ENCODE measurements around the gene SP2. TPM values are rescaled to one million over a fixed set of nuclear protein-coding genes. Genes with fewer than 3 reads are reported as not detected.

SP2 gene
- total RNA-seq, 1 donor from 2014 or later = 21.7 TPM

DNA sequence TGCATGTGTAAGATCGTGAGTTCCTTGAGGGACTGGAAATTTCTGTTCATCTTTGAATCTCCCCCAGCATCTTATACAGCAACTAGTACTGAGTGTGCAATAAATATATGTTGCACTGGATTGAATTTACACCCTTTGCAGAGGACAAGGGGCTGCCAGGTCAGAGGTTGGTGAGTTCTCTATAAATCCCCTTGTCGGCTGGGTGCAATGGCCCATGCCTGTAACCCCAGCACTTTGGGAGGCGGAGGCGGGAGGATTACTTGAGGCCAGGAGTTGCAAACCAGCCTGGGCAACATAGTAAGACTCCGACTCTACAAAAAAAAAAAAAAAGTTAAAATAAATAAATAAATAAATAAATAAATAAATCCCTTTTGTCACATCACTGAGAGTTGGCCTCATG is 35.6 kb upstream of the SP2 start:
- H3K27ac Mint-ChIP-seq = no peak overlapping the region
- H3K4me1 Mint-ChIP-seq = peaks cover 9% of the 10 kb centered on the region
- intact Hi-C loops (cut with micrococcal nuclease) = no loop called here
- no peaks in the 10 kb centered on the region for H3K36me3 Mint-ChIP-seq (ENCODE audit: low read depth)
- DNase-seq = no peak
- H3K27me3 Mint-ChIP-seq = peaks cover 45% of the 10 kb centered on the region
- no peak overlapping the region for H3K4me3 Mint-ChIP-seq
- H3K9me3 Mint-ChIP-seq = no peaks in the 10 kb centered on the region

DNA sequence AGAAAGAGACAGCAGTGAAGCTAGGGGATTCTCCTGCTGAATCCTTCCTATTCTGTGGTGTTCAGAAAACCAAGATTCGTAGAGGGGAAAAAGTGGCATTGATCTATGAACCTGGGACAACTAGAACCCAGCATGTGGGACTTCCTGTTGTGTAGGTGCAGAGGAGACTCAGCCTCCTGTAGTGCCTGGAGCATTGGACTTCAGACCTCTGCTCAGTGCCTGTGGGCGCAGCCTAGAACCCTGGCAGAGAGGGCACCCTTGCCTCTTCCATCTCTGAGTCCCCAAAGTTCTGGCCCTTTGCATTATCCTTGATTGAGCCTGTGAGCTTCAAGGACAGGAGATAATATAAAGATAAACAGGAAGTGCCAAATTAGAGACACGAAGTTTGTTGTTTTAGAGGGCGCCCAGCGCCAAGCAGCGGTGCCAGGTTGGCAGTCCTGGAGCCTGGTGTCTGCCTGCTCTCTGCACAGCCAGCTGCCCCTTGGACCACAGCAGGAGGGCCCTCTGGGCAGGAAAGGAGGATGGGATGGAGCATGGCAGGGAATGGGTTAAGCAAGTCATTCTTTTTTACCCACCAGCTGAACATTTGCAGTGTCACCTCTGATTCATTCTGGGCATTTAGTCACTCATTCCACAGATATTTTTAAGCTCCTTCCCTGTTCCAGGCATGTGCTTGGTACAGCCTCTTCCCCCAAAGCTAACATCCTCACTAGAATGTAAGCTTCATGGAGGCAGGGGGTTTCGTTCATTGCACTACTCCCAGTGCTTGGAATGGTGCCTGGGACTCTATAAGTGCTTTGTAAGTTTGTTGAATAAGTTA is 33.2 kb upstream of the SP2 start:
- no peak overlapping the region for H3K4me3 Mint-ChIP-seq
- H3K36me3 Mint-ChIP-seq (ENCODE audit: low read depth) = no peaks in the 10 kb centered on the region
- DNase-seq = no peak
- H3K9me3 Mint-ChIP-seq = no peaks in the 10 kb centered on the region
- H3K27me3 Mint-ChIP-seq = peaks cover 34% of the 10 kb centered on the region
- no peak overlapping the region for H3K27ac Mint-ChIP-seq
- intact Hi-C loops (cut with micrococcal nuclease) = no loop called here
- H3K4me1 Mint-ChIP-seq = peaks cover 12% of the 10 kb centered on the region

- Mint-ChIP-seq H3K27me3 (peaks cover 23% of the 10 kb centered on the region), H3K36me3 (ENCODE audit: low read depth) (no peaks in the 10 kb centered on the region), H3K27ac (no peak overlapping the region), H3K4me1 (peaks cover 12% of the 10 kb centered on the region), H3K4me3 (peak overlapping the region; percentile 9), H3K9me3 (no peaks in the 10 kb centered on the region)
- no peak for DNase-seq
- intact Hi-C loops (cut with micrococcal nuclease) = no loop called here
These were observed 31.2 kb upstream of the SP2 start for GRCh38 chr17:47864791-47865216.

DNA sequence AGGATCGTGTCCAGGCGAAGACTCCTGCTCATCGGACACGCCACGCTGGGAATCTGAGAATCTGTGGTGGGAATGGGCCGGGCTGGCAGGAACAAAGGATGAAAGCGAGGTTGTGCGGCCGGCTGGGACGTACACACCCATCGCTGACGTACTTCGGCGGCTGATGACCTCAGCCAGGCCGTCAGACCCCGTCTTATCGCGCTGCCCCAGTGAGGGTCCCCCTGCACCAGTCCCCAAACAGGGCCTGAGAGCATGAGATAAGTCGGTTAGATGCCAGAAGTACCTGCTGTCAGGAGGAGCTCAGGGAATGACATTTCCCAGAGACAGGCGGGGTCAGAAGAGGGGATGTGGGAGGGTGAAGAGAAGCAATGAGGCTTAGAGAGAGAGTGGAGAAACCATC is 29.1 kb upstream of the SP2 start:
- Mint-ChIP-seq H3K9me3 (no peaks in the 10 kb centered on the region), H3K27me3 (peaks cover 34% of the 10 kb centered on the region), H3K27ac (no peak overlapping the region), H3K36me3 (ENCODE audit: low read depth) (no peaks in the 10 kb centered on the region), H3K4me3 (no peak overlapping the region), H3K4me1 (peaks cover 12% of the 10 kb centered on the region)
- intact Hi-C loops (cut with micrococcal nuclease) = no loop called here
- DNase-seq = no peak

- Mint-ChIP-seq H3K4me3 (no peak overlapping the region), H3K9me3 (no peaks in the 10 kb centered on the region), H3K4me1 (peaks cover 12% of the 10 kb centered on the region), H3K36me3 (ENCODE audit: low read depth) (no peaks in the 10 kb centered on the region), H3K27me3 (peaks cover 39% of the 10 kb centered on the region), H3K27ac (no peak overlapping the region)
- DNase-seq = no peak
- intact Hi-C loops (cut with micrococcal nuclease) = no loop called here
These were observed 28.1 kb upstream of the SP2 start for GRCh38 chr17:47867813-47868533.

GRCh38 chr17:47869114-47869513 is 26.9 kb upstream of the SP2 start:
- H3K27ac Mint-ChIP-seq = no peak overlapping the region
- no peak overlapping the region for H3K4me3 Mint-ChIP-seq
- H3K4me1 Mint-ChIP-seq = peaks cover 11% of the 10 kb centered on the region
- DNase-seq = no peak
- intact Hi-C loops (cut with micrococcal nuclease) = no loop called here
- H3K36me3 Mint-ChIP-seq (ENCODE audit: low read depth) = no peaks in the 10 kb centered on the region
- peaks cover 49% of the 10 kb centered on the region for H3K27me3 Mint-ChIP-seq
- no peaks in the 10 kb centered on the region for H3K9me3 Mint-ChIP-seq

GRCh38 chr17:47870056-47870455 is 26.0 kb upstream of the SP2 start:
- no peak overlapping the region for H3K27ac Mint-ChIP-seq
- intact Hi-C loops (cut with micrococcal nuclease) = no loop called here
- H3K4me3 Mint-ChIP-seq = no peak overlapping the region
- H3K36me3 Mint-ChIP-seq (ENCODE audit: low read depth) = no peaks in the 10 kb centered on the region
- H3K27me3 Mint-ChIP-seq = peaks cover 58% of the 10 kb centered on the region
- no peak for DNase-seq
- no peaks in the 10 kb centered on the region for H3K9me3 Mint-ChIP-seq
- H3K4me1 Mint-ChIP-seq = peaks cover 9% of the 10 kb centered on the region

GRCh38 chr17:47871048-47871447 is 25.0 kb upstream of the SP2 start:
- Mint-ChIP-seq H3K4me1 (peaks cover 2% of the 10 kb centered on the region), H3K27ac (no peak overlapping the region), H3K9me3 (no peaks in the 10 kb centered on the region), H3K4me3 (no peak overlapping the region), H3K36me3 (ENCODE audit: low read depth) (no peaks in the 10 kb centered on the region), H3K27me3 (peaks cover 60% of the 10 kb centered on the region)
- no peak for DNase-seq
- intact Hi-C loops (cut with micrococcal nuclease) = no loop called here

GRCh38 chr17:47872019-47872650 is 23.9 kb upstream of the SP2 start:
- no peak overlapping the region for H3K4me3 Mint-ChIP-seq
- H3K4me1 Mint-ChIP-seq = peaks cover 2% of the 10 kb centered on the region
- H3K27me3 Mint-ChIP-seq = peaks cover 57% of the 10 kb centered on the region
- H3K36me3 Mint-ChIP-seq (ENCODE audit: low read depth) = no peaks in the 10 kb centered on the region
- no peak for DNase-seq
- no peak overlapping the region for H3K27ac Mint-ChIP-seq
- intact Hi-C loops (cut with micrococcal nuclease) = no loop called here
- H3K9me3 Mint-ChIP-seq = no peaks in the 10 kb centered on the region

DNA sequence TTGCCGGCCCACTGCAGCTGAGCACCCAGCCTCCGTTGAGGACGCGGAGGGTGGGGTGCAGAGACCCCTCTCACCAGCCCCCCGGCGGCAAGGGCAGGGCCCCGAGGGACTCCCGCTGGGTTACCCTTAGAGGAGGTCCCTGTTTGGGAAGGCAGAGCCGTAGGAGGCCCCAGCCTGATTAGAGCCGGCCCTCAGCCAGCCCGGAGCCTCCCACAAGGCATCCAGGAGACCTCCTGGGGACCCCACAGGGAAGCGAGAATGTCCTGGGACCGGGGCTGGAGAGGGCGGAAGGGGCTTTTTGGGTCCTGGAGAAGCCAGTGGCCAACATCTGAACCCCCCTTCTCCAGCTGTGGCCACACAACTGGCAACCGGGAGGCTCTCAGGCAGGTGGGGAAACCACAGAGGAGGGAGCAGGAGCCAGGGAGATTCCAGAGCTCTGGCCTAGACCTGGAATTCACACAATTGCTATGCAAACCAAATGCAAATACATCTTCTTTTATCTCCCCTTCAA is 23.3 kb upstream of the SP2 start:
- Mint-ChIP-seq H3K27ac (no peak overlapping the region), H3K4me3 (no peak overlapping the region), H3K9me3 (no peaks in the 10 kb centered on the region), H3K36me3 (ENCODE audit: low read depth) (no peaks in the 10 kb centered on the region), H3K4me1 (peaks cover 2% of the 10 kb centered on the region), H3K27me3 (peaks cover 60% of the 10 kb centered on the region)
- DNase-seq = no peak
- intact Hi-C loops (cut with micrococcal nuclease) = no loop called here

DNA sequence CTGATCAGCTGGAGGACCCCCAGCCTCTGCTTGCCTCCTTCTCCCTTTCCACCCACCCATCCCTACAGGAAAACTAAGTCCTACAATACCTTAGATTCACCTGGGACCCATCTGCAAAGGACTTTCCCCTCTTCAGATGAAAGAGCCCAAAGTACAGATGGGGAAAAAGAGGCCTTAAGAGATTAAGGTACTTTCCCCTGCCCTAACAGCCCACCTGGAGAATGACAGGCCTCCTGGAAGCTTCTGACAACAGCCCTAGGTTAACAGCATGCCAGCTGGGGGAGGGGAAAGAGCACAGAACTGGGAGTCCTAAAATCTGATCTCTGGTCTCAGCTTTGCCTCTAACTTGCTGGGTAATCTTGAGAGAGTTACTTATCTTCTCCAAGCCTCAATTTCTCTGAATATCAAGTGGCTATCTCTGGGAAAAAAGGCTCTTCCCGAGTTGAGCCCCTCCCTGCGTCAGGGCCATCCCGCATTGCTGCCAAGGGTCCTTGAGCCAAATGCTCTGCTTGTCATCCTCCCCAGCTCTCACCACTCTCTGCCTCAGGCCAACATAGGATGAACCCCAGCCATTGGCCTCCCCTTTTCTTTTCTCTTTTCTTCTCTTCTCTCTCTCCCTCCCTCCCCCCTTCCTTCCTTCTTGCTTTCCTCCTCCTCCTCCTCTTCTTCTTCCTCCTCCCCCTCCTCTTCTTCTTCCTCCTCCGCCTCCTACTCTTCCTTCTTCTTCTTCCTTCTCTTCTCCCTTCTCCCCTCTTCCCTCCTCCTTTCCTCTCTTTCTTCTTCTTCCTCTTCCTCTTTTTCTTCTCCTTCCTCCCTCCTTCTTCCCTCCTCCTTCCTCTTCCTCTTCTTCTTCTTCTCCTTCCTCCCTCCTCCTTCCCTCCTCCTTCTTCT is 22.6 kb upstream of the SP2 start:
- Mint-ChIP-seq H3K27ac (no peak overlapping the region), H3K4me3 (no peak overlapping the region), H3K36me3 (ENCODE audit: low read depth) (no peaks in the 10 kb centered on the region), H3K27me3 (peaks cover 65% of the 10 kb centered on the region), H3K9me3 (no peaks in the 10 kb centered on the region), H3K4me1 (peaks cover 2% of the 10 kb centered on the region)
- no peak for DNase-seq
- intact Hi-C loops (cut with micrococcal nuclease) = no loop called here

DNA sequence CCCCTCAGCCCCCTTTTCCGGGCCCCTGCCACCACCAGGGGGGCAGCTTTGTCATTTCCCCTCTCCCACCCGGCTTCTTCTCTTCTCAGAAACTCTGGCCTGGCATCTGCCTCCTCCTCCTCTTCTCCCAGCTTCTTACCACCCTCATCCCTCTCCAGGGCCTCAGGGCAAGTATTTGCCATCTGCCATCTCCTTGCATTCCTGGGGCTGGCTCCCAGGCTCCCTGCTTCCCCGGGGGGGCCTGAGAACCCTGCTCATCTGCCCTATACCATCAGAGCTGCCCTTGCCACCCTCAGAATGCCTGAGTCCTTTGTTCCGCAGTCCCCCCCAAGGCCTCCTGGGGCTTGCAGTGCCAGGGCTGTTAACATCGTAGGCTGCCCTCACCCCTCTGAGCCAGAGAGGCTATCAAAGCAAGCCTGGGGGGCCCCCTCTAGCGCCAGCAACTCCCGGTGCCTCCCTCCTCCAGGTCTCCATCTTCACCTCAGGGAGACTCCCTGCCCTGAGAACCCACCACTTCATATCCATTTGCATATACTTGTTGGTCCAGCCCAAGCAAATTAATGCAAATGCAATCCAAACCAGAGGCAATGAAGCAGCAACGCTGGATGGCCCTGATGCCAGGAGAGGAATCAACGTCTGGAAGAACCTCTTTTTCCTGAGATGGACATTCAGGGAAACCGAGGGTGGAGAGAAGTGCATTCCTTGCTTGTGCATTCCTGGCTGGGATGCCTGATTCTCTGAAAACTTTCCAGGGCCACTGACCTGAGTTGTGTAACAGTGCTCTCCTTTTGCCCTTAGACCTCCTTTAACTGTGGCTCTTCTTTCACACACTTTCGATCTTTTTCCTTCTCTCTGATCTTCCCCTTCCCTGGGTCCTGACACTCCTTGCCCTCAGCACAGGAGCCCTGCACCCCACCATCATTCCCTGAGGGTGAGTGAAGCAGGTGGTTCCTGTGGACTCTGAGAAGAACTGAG is 20.7 kb upstream of the SP2 start:
- no peaks in the 10 kb centered on the region for H3K36me3 Mint-ChIP-seq (ENCODE audit: low read depth)
- intact Hi-C loops (cut with micrococcal nuclease) = no loop called here
- no peak overlapping the region for H3K27ac Mint-ChIP-seq
- peaks cover 6% of the 10 kb centered on the region for H3K4me1 Mint-ChIP-seq
- no peak for DNase-seq
- H3K9me3 Mint-ChIP-seq = no peaks in the 10 kb centered on the region
- H3K4me3 Mint-ChIP-seq = no peak overlapping the region
- peaks cover 59% of the 10 kb centered on the region for H3K27me3 Mint-ChIP-seq

Measured in activated CD4-positive, alpha-beta T cell treated with anti-CD3 and anti-CD28 coated beads, Interleukin-2, amount 10 ng/mL, durations not matched to agents 24 days and 14 days (primary cell).